ENCODE measurements around the gene EPB41L2. TPM values are rescaled to one million over a fixed set of nuclear protein-coding genes. Genes with fewer than 3 reads are reported as not detected.

Gene EPB41L2
- total and polyA plus RNA-seq, 2 experiments from 2014 or later, result 76.2 to 91.7 TPM

- no peak for DNase-seq (ENCODE audit: low spot score)
- no peaks in the 10 kb centered on the region for H3K4me1 Mint-ChIP-seq
- ATAC-seq, result peak; percentile 55; the same call in 2 of the 3 replicates
Observed at GRCh38 chr6:131084982-131085381, 21.9 kb upstream of the EPB41L2 start.

More at GRCh38 chr6:131084982-131085381, 21.9 kb upstream of the EPB41L2 start:
- Histone ChIP-seq H2AFZ (no peak overlapping the region), H3K4me3 (no peak overlapping the region), H3K36me3 (ENCODE audit: insufficient read depth) (0 out of 2 replicates have a peak, but pooled peaks cover 3% of the 10 kb centered on the region), H3F3A (replicated peaks; ENCODE audit: low read depth) (no peaks in the 10 kb centered on the region), H3K27ac (ENCODE audit: low read depth) (no peak overlapping the region), H3K4me1 (ENCODE audit: insufficient read depth) (no peaks in the 10 kb centered on the region), H4K20me1 (replicated peaks; ENCODE audit: insufficient read depth) (no peaks in the 10 kb centered on the region), H3K79me2 (replicated peaks; ENCODE audit: insufficient read depth) (no peaks in the 10 kb centered on the region), H3K4me2 (no peak overlapping the region), H3K9me2 (ENCODE audit: insufficient read depth) (no peaks in the 10 kb centered on the region), H3K27me3 (ENCODE audit: insufficient read depth) (no peaks in the 10 kb centered on the region)
- Mint-ChIP-seq H3K4me3 (no peak overlapping the region), H3K9me3 (peaks cover 36% of the 10 kb centered on the region), H3K27ac (no peak overlapping the region), H3K36me3 (ENCODE audit: low read depth) (peaks cover 22% of the 10 kb centered on the region), H3K27me3 (ENCODE audit: insufficient read depth, low read depth, poor library complexity) (no peaks in the 10 kb centered on the region)
- no peak for TF ChIP-seq JUNB (IDR thresholded peaks at IDR 0.05; ENCODE audit: unreplicated experiment)
- TF ChIP-seq ZNF462 (CRISPR knock-in tag; IDR thresholded peaks at IDR 0.05), result no peak
- TF ChIP-seq NANOG (IDR thresholded peaks at IDR 0.05; ENCODE audit: borderline replicate concordance), result no peak
- peak; percentile 31 to 39; a peak in 3 of 4 replicates for TF ChIP-seq CTCF (conservative IDR thresholded peaks at IDR 0.05; ENCODE audit: low read depth in 2 of 2)

Data from GM23338 (cell line).